Hepatic stellate cell (primary cell): Measurements from ENCODE around the gene SPX.
A peak's percentile ranks its signal among the peaks of the same experiment; 100 is the strongest.

Experiments
- DNase-seq: peaks from one replicate; pipeline ENCODE4 v3.0.0; 2011; ENCODE audit warnings: low spot score

Gene SPX

DNA sequence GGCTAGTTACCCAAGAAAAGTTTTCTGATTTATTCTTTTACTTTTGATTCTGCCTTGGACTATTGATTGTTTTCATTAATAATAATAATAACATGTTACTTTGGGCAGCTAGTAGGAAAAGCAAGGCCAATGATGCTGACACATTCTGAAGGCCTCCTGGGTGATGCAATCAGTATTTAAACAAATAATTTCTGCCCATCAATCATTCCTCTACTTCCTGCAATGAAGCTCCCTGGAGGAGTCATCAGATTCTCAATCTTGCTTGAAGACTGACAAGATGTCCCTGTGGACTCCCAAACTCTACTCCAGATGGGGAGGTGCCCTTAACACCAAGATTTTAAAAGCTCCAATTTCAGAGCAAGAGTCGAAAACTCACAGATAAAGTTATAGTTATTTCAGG is at the start of gene SPX:
TSS of gene SPX (plus strand) at position 244 of the 400 bp plus-strand sequence. CDS start 177 bp downstream, outside the sequence.
- DNase-seq, result no peak

GRCh38 chr12:21476949-21477348 is 49.1 kb upstream of the SPX start:
- DNase-seq, result peak; percentile 30

- DNase-seq, result no peak
Observed at GRCh38 chr12:21478756-21479455, 47.2 kb upstream of the SPX start.

DNA sequence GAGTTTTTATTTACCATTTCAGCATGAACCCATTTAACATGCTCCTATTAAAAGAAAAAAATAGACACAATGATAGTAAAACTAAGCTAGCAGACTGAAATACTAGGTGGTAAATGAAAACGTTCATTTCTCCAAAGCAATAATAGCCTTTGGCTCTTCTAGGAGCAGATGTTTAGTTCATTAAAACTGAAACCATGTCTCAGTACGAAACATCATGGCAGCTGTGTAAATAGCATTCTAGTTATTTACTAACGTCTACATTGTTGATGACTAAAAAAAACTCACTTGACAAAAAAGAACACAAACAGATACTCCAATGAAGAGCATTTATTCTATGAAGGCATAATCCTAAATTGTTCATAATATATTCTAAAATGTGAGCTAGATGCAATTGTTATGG is 42.6 kb upstream of the SPX start:
- DNase-seq, result no peak

DNA sequence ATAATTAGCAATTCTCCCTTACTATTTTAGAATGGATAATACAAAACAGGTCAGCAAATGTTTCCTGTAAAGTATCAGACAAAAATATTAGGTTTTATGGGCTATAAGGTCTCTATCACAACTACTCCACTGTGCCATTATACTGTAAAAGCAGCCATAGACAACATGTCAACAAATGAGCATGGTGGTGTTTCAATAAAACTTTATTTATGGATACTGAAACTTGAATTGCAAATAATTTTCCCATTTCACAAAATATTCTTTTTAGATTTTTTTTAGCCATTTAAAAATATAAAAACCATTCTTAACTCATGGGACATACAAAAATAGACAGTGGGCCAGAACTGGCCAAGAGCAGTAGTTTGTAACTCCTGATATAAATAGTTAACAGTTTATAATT is 40.1 kb upstream of the SPX start:
- DNase-seq, result no peak

DNA sequence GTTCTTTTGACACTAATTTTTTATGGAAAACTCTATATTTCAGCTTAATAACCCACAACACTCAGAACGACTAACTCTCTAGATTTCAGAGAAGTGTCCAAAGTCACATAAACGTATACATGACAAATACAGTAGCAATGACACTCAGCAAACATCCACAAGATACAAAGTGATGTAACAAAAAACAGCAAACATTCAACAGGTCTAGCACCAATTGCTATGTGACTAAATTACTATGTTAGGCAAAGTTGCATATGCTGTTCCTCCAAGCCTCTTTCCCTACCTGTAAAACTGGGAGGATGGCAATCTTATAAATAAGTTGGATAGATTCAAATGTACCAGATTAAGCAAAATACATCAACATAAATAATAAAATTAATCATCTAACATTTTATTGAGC is 26.3 kb upstream of the SPX start:
- no peak for DNase-seq

DNA sequence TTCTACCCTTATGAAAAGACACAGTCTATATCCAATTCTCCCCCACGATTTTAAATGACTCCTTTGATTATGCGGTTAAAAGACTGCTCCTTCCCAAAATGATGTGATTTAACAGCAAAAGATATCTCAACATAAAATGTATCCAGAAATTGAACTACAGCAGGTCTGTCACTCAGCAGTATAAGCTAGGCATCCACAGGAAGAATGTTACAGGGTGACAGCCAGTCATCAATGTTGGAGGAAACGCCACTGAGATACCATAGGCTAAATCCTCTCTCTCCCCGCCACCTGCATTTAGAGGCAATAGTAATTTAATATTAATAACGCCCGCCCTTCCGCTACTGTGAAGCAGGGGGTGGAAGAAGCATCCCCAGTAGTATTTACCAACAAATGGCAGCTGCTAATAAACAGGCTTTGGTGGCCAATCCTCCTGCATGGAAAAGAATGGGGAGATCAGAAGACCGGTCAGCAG is 25.3 kb upstream of the SPX start:
- DNase-seq, result peak; percentile 2

GRCh38 chr12:21501258-21502163 is 24.6 kb upstream of the SPX start, which contains the start of the genes GOLT1B and RECQL:
GOLT1B (plus strand) TSS chr12:21501789; CDS start chr12:21501924, 135 bp downstream.
RECQL (minus strand) TSS chr12:21501635; CDS start chr12:21499570, 2,065 bp downstream.
- DNase-seq, result peak; percentile 93

GRCh38 chr12:21502164-21502496 is 24.0 kb upstream of the SPX start:
- DNase-seq, result peak; percentile 29

DNA sequence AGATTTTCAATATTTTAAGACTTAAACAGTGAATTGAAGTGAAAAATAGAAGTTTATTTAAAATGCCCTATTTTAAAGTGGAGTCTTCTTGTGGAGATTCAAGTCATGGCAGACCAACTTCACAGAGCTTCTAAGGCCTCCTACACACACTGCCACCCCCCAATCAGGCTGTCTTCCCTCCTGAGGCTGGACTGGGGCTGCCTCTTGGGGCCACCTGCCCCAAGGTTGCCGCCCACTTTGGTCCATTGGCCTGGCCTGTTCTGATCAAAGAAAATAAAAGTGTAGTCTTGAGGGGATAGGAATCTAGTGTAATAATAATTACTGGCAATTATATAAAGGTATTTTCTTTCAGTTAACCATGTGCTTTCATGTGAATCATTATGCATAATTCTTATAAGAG is 23.2 kb upstream of the SPX start:
- DNase-seq, result no peak

DNA sequence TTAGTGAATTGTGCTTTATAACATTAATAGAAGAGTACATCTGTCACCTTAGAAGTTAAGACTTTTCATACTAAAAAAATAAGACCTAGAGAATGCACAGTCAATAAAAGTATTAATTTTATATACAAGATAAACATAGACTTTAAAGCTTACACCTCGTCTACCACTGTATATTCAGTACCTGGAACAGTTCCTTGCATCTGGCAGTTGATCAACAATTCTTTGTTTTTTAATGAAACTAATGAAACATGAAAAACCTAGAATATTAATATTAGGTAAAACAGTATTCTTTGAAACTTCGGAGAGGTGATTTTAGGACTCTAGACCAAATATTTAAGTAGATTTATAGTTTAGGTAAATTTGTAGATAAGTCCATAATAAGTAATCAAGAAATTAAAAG is 20.2 kb upstream of the SPX start:
- DNase-seq, result no peak

DNA sequence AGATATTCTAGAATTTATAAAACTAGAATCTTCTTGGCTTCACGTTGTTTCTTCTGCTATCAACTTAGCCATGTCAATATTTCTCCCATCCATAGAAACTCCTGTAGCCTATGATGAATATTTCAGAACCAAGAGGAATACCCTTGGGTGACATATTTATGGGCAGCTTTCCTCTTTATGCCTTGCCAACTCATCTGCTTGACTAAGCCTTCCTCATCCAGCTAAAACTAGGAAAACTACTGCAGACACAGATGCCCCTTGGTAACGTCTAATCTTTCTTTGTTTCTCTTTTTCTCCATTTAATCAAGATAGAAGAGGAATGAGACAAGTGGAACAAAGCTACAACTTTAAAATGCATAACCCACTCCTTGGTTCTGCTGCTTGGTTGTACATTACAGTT is 18.2 kb upstream of the SPX start:
- DNase-seq, result no peak

DNA sequence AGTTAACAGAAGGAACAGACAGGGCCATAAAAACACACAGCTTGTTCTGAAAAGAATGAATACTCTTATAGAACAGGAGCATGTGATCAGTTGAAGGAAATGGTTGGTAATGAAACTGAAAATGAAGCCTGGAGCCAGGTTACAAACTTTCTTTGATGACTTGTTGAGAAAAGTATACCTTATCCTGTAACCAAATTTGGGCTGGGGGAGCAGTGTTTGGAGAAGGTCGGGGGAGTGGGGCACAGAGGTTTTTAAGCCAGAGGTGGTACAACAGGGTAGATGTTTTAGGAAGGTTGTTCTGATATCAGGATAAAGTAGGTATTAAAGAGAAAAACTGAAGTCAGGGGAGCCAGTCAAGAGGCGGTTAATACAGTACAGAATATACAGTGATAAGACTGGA is 16.3 kb upstream of the SPX start:
- no peak for DNase-seq

- no peak for DNase-seq
Observed at GRCh38 chr12:21516281-21516680, 9.8 kb upstream of the SPX start.

GRCh38 chr12:21518451-21518850 is 7.6 kb upstream of the SPX start:
- no peak for DNase-seq

- DNase-seq, result no peak
Observed at GRCh38 chr12:21521541-21521940, 4.6 kb upstream of the SPX start.

- DNase-seq, result no peak
Observed at GRCh38 chr12:21523148-21523547, 2.9 kb upstream of the SPX start.

DNA sequence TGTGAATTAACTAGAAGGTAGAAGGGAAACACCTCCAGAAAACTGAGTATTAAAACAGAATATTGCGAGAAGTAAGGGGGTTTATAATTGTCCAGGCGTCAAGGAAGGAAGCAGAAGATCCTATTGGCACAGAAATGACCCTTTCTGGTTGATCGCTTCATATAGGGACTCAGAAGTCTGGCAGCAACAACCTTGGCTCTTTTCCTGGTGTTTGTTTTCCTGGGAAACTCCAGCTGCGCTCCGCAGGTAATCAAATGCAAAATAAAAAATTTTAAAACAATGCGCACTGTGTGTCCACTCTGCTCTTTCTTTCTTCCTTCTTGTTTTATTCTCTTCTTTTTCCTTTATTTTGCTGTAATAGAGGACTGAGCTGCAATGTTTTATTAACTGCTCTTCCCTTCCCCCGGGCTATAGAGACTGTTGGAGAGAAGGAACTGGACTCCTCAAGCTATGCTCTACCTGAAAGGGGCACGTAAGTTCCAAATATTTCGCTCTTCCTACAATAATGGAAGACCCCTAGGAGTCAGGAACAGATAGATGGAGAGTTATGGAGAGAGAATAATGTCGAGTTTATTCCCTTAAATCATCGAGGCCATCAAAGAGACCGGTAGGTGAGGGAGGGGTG is 737 bp downstream of the SPX start:
- DNase-seq, result no peak

DNA sequence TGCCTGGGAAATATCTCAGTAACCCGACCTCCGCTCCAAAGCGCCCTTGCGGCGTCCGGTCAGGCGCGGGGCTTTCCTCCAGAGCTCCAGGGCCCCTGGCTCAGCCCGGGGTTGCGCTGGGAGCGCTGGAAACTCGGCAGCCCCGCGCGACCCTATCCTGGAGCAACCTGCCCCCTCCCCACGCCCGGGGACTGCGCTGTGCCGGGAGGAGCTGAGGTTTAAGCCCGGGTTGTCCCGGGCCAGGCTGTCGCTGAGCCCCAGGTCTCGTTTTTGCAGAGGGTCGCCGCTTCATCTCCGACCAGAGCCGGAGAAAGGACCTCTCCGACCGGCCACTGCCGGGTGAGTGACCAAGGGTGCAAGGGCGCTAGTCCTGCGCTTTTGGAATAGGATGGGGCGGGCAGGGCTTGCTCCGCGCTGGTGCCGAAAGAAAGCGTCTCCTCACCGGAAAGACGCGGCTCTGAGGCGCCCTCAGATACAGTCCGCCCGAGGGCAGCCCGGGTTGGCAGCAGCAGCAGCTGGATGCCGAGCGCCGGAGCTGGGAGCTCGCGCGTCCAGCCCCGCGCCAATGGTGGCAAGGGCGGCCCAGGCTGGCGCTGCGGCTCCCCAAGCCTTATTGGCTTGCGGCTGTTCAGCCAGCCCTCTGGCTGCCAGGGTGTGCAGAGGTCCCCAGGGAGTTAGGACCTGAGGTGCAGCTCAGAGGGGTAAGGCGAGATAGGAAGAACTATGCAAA is 1.5 kb downstream of the SPX start:
- peak; percentile 40 for DNase-seq

DNA sequence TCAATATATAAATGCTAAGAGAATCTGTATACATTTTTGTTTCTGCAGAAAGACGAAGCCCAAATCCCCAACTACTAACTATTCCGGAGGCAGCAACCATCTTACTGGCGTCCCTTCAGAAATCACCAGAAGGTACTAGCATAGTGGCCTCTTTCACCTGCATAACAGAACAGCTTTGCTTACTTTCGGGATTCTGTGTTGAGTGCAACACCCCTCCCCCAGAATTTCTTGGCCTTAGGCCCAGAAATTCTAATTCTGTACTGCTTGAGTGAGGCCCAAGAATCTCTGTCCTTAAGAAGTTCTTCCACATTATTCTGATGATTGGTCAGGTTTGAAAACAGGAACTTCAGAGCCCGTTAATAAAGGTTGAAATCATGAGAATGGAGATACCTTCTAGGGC is 2.9 kb downstream of the SPX start:
- DNase-seq, result no peak

DNA sequence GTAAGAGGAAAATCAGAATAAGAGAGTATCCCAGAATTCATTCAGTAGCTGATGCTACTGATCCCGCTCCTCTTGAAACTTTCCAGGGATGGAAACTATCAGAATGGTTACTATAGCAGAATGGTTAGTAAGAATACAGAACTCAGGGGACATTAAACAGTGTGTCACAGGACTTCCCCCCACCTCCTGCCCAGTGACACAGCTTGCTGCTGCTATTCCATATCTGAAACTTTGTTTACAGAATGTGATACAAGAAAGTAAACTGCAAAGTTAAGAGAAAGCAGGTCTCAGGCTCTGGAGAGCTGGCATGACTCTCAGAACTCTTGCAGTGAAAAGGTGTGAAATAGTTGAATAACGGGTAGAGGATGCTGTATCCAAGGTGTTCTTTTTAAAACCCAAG is 3.4 kb downstream of the SPX start:
- DNase-seq, result no peak

DNA sequence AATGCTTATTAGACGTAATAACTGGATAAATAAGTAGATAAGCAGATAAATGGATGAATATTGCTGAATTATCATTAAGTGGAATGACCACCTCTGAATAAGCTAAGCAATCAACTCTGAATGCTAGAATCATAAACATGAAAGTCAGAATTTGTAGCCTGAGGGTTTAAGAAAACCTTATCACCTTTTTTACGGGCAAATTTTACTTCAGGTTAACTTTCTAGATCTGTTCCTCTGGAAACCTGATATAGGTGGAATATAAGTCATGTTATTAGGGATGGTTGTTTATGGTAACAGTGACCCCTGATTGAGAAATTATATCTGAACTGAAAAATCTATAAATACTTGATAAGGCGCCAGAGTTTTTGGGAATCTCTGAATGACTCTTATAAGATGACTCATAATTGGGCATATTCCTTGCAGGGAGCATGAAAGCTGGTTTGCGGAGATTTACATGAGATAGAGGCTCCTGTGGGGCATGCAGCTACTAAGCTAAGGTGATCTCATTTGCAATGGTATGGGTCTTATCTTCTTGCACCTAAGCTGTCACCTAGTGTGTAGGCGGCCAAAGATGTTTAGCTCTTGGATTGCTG is 12.1 kb downstream of the SPX start:
- no peak for DNase-seq
